ENCODE data around the gene USP20. TPM values are rescaled to one million over a fixed set of nuclear protein-coding genes. Genes with fewer than 3 reads are reported as not detected.

Gene USP20
- total RNA-seq, 1 experiment from 2014 or later, result 16.8 TPM

DNA sequence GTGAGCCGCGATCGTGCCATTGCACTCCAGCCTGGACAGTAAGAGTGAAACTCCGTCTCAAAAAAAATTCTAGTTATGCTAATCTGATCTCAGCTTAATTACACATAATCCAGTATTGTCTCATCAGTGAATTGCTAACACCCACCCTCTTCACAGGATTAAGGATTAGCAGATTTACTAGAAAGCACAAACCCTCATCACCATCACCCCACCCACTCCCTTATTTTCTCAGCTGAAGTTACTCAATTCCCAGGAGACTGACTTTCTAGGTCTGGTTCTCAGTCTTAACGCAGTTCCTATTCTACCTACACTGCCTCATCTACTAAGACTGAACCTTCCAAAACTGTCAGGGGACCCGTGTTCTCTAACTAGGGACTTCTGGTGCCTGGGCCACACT, 23.3 kb upstream of the USP20 start:
- ChIA-PET CTCF (no interaction called here), RAD21 (ENCODE audit: low non-redundant PET in 1 of 2, low total read pairs in 2 of 2, uncharacterized antibody in 2 of 2, unreplicated experiment in 2 of 2) (no interaction called here), POLR2A (no interaction called here)
- Histone ChIP-seq H3K4me2 (ENCODE audit: low read length) (no peak overlapping the region), H3K27me3 (ENCODE audit: insufficient read depth, low read length) (no peaks in the 10 kb centered on the region), H4K20me1 (ENCODE audit: insufficient read depth) (0 out of 2 replicates have a peak, but pooled peaks cover 3% of the 10 kb centered on the region), H3K9me2 (ENCODE audit: insufficient read depth) (no peaks in the 10 kb centered on the region), H3K4me3 (replicated peaks in 1 of 2; ENCODE audit: low read depth in 1 of 2, low read length in 2 of 2) (no peak overlapping the region), H3K79me2 (ENCODE audit: insufficient read depth, low read length) (no peaks in the 10 kb centered on the region; the same call in 1 of the 2 replicates), H3K27ac (ENCODE audit: low read depth, low read length) (no peak overlapping the region), H3K4me1 (ENCODE audit: control insufficient read depth in 1 of 2, insufficient read depth in 2 of 2, low read length in 2 of 2) (no peaks in the 10 kb centered on the region), H3K36me3 (ENCODE audit: control insufficient read depth in 1 of 2, insufficient read depth in 2 of 2, low read length in 2 of 2) (peaks cover 12 to 13% of the 10 kb centered on the region in 2 experiments; a peak in 3 of 4 replicates), H3K9ac (ENCODE audit: low read length) (no peak overlapping the region), H3K9me3 (ENCODE audit: control insufficient read depth in 1 of 2, insufficient read depth in 1 of 2, low read depth in 1 of 2, low read length in 2 of 2) (no peaks in the 10 kb centered on the region), H2AFZ (ENCODE audit: low read depth, low read length, poor library complexity, severe bottlenecking) (no peak overlapping the region)
- intact Hi-C loops (cut with micrococcal nuclease), result no loop called here
- BruUV-seq (replicated peaks), result no TSS peak
- DNase-seq (ENCODE audit: low read depth, low spot score), result no peak
- no peak for ATAC-seq
- TF ChIP-seq SIN3A (IDR thresholded peaks at IDR 0.05; ENCODE audit: low read depth), result no peak
- no peak for TF ChIP-seq CBX3 (IDR thresholded peaks at IDR 0.05; ENCODE audit: low read depth)
- TF ChIP-seq SP1 (IDR thresholded peaks at IDR 0.05; ENCODE audit: low read depth), result no peak
- TF ChIP-seq YY1 (IDR thresholded peaks at IDR 0.05; ENCODE audit: extremely low read depth, insufficient replicate concordance, low read depth, low read length), result no peak
- no peak for TF ChIP-seq CTCF (IDR thresholded peaks at IDR 0.05 in 2 of 3, conservative IDR thresholded peaks at IDR 0.05 in 1 of 3; ENCODE audit: borderline replicate concordance in 1 of 3, insufficient read depth in 1 of 3, low read depth in 2 of 3, low read length in 2 of 3)
- TF ChIP-seq ZBTB33 (IDR thresholded peaks at IDR 0.05; ENCODE audit: extremely low read depth, insufficient replicate concordance, low read length), result no peak
- TF ChIP-seq MAX (IDR thresholded peaks at IDR 0.05), result no peak
- no peak for TF ChIP-seq JUND (IDR thresholded peaks at IDR 0.05)
- no peak for TF ChIP-seq EZH2phosphoT487 (IDR thresholded peaks at IDR 0.05; ENCODE audit: borderline replicate concordance)
- TF ChIP-seq EGR1 (IDR thresholded peaks at IDR 0.05; ENCODE audit: low read depth), result no peak
- TF ChIP-seq CEBPB (IDR thresholded peaks at IDR 0.05; ENCODE audit: low read depth), result no peak
- TF ChIP-seq EZH2 (IDR thresholded peaks at IDR 0.05), result no peak
- TF ChIP-seq ZFX (IDR thresholded peaks at IDR 0.05), result no peak

Measured in HCT116 (cell line).